GM18526 (cell line): Measurements from ENCODE around the gene C3orf22.

Experiments used
- POLR2A ChIP-seq: IDR thresholded peaks from 3 replicates; pipeline ENCODE4 v1.6.1; 2011; ENCODE audit not compliant: insufficient read length; ENCODE audit errors: extremely low read depth

C3orf22 gene, protein sequence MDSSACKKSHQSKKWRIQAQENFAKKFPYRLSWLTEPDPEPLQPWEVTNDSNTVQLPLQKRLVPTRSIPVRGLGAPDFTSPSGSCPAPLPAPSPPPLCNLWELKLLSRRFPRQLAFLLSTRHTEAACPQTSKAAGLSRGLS

GRCh38 chr3:126558336-126559071 lies at the start of gene C3orf22:
C3orf22 (minus strand) TSS chr3:126558932; CDS start chr3:126553390, 5,542 bp downstream.
- no peak for TF ChIP-seq POLR2A

DNA sequence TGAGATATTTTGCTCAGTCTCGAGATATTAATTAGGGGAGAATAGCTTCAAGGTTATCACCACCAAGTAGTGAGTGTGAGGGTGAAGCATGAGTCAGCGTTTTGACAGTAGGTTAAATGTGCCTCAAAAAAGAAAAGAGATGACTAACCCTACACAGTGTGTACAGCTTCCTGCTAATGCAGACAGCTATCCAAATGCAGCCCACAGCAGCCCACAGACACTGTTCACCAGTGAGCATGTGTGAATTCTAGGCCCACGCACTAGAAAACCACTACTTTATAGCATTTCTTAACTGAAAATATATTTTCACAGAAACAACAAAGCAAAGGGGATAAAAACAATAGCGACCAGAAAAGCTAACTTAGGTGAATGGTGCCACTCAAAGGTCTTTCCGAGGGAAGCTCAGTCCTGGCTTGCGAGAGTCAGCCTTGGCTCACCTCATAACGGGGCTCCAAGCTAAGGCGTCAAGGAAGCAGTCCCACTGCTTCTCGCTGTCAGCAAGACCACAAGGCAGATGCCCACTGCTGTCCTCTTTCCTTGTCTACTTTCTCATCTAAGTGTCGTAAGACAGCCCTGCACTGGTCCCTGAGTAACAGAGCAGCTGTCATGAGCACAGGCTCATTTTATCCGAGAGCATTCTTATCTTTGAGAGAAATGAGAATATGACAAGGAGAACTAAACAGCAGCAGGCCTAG lies 48.6 kb upstream of the C3orf22 start:
- TF ChIP-seq POLR2A, result no peak

DNA sequence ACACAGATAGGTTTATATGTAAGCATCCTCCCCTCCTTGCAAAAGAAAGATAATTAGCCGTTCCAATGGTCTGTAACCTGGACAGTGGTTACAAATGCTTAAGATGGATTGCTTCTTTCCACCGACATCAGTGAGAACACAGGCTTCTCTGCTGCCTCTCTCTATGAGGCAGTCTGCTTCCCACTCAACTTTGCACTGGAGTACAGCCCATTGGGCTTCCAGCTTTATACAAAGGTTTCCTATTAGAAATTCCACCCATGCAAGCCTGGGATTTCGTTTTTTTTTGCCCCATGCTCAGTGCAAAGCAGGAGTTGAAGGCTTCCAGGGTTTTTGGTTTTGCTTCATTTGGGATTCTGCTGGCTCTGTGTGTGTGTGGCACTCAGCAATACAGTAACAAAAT lies 47.3 kb upstream of the C3orf22 start:
- TF ChIP-seq POLR2A, result no peak

GRCh38 chr3:126604691-126605090 lies 46.0 kb upstream of the C3orf22 start:
- TF ChIP-seq POLR2A, result no peak

- no peak for TF ChIP-seq POLR2A
Measured at GRCh38 chr3:126599101-126599500, 40.4 kb upstream of the C3orf22 start.

GRCh38 chr3:126582311-126582710 lies 23.6 kb upstream of the C3orf22 start:
- TF ChIP-seq POLR2A, result no peak

DNA sequence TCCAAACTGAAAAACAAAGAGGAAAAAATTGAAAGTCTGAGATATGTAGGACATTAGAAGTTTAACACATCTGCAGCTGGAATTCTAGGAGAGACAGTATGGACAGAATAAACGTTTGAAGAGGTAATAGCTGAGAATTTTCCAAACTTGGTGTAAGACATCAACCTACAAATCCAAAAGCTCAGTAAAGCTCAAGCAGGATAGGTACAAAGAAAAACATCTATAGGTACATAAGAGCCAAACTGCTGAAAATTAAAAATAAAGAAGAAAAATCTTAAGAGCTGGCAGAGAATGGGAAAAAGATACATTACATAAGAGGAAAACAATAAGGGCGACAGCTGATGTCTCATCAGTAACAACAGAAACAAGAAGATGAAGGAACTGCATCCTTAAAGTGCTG lies 22.8 kb upstream of the C3orf22 start:
- TF ChIP-seq POLR2A, result no peak

DNA sequence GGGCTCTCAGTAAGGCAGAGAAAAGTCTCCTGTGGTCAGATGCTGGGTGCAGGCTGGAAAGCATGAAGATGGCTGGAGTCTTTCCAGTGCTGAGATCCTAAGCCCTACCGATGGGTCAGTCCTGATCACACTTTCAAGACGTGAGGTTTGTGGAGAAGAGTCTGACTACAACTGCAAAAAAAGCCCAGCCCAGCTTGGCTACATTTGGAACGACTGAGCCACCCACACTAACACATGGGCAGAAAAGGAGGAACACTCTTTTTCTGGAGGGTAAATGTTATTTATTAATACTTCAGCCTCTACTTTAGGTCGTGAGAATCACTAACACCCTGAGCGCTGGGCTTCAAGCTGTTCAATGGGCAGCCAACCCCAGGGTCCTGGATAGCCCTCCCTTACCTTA lies 22.0 kb upstream of the C3orf22 start:
- TF ChIP-seq POLR2A, result no peak

DNA sequence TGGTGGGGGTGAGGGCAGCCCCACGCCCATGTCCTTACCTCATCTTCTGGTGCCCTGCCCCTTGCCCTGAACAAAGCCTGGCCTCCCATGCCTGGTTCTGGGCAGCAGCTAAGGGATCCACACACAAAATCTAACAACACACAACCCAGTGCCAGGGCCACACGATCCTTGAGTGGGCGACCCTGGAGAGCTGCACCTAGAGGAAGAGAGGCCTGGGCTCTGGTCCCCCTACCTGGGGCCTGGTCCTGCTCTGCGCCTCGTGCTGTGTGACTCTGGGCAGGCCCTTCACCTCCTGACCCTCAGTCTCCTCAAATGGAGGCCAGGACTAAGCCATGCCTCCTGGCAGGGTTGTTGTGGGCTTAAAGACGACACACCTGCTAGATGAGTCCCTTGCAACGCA lies 20.0 kb upstream of the C3orf22 start:
- TF ChIP-seq POLR2A, result no peak

GRCh38 chr3:126577261-126577660 lies 18.5 kb upstream of the C3orf22 start:
- no peak for TF ChIP-seq POLR2A

DNA sequence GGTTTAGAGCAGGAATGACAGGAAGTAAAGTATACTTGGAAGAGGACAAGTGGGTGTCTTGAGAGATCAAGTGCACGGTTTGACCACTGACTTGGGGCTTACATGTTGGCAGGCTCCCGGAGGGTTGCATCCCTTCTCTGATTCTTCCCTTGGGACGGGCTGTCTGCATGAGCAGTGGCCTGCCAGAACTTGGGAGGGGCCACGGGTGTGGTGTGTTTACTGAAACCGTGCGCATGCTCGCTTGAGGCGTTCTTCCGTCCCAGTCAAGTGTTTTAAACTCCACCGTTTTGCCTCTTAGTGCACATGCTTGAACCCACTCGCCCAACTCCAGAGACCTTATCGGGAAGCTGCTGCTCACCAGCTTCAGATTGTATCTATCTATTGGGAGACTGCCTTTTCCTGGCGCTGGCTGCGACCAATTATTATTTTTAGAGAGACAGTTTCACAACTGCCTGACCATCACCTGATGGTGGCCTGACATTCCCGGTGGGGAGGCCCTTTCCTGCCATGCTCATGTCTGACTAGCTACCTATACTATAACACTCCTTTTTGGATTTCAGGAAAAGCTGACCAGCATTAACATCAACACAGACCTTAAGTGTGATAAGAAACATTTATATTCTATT lies 14.9 kb upstream of the C3orf22 start:
- no peak for TF ChIP-seq POLR2A

- no peak for TF ChIP-seq POLR2A
Measured at GRCh38 chr3:126571078-126571477, 12.3 kb upstream of the C3orf22 start.

- no peak for TF ChIP-seq POLR2A
Measured at GRCh38 chr3:126570103-126570541, 11.4 kb upstream of the C3orf22 start.

- TF ChIP-seq POLR2A, result no peak
Measured at GRCh38 chr3:126569390-126569975, 10.8 kb upstream of the C3orf22 start.

GRCh38 chr3:126568776-126569342 lies 10.1 kb upstream of the C3orf22 start:
- no peak for TF ChIP-seq POLR2A

- TF ChIP-seq POLR2A, result no peak
Measured at GRCh38 chr3:126567696-126568438, 9.1 kb upstream of the C3orf22 start.
